A549 (cell line): Measurements from ENCODE around the gene CDR2.

Experiments
- BHLHE40 ChIP-seq: IDR thresholded peaks from 2 replicates; pipeline ENCODE4 v1.6.1; 2012; ENCODE audit warnings: low read depth, low read length, inconsistent platforms
- EP300 ChIP-seq, 2 experiments: fragments of >200 bp; sonication (Bioruptor Twin); formaldehyde crosslinking; IDR thresholded peaks; 2 replicates in 1 of 2; 3 replicates in 1 of 2; pipeline ENCODE4 v1.6.1; 2016 to 2017
- HDAC2 ChIP-seq: fragments of 200-600 bp; sonication (generic); IDR thresholded peaks from 2 replicates; pipeline ENCODE4 v1.6.1; 2016
- HOXB13 ChIP-seq: fragments of 250-450 bp; sonication (Bioruptor Pico); IDR thresholded peaks from 2 replicates; pipeline ENCODE4 v1.5.0; 2020; ENCODE audit warnings: low read depth, mild to moderate bottlenecking, moderate library complexity
- HOXB5 ChIP-seq: fragments of 250-450 bp; sonication (Bioruptor Pico); IDR thresholded peaks from 2 replicates; pipeline ENCODE4 v1.5.0; 2020; ENCODE audit warnings: mild to moderate bottlenecking, moderate library complexity
- JUNB ChIP-seq: fragments of >200 bp; sonication (Bioruptor Twin); formaldehyde crosslinking; IDR thresholded peaks from 2 replicates; pipeline ENCODE4 v1.6.1; 2016
- POLR2A ChIP-seq: IDR thresholded peaks from 2 replicates; pipeline ENCODE4 v1.6.1; 2012; ENCODE audit warnings: mild to moderate bottlenecking, low read length
- POLR2AphosphoS2 ChIP-seq: conservative IDR thresholded peaks from 2 replicates; pipeline ENCODE4 v1.6.1; 2012; ENCODE audit warnings: low read length, improper control_type of control experiment, inconsistent platforms
- RFX5 ChIP-seq: fragments of 450-650 bp; IDR thresholded peaks from 2 replicates; pipeline ENCODE4 v1.7.1; 2014; ENCODE audit warnings: antibody characterized with exemption, mild to moderate bottlenecking, moderate library complexity
- SMC3 ChIP-seq: fragments of >200 bp; sonication (Bioruptor Twin); formaldehyde crosslinking; IDR thresholded peaks from 3 replicates; pipeline ENCODE4 v1.6.1; 2018; ENCODE audit warnings: inconsistent platforms
- TF ChIP-seq, protein P1 (sequence below): fragments of >200 bp; sonication (Bioruptor Twin); formaldehyde crosslinking; IDR thresholded peaks from 3 replicates; pipeline ENCODE4 v1.5.1; 2016
- TF ChIP-seq, protein P2 (sequence below): IDR thresholded peaks from 2 replicates; pipeline ENCODE4 v1.6.1; 2012
- TF ChIP-seq, protein P3 (sequence below): IDR thresholded peaks from 2 replicates; pipeline ENCODE4 v1.6.1; 2012
- TF ChIP-seq, protein P4 (sequence below): fragments of 450-650 bp; IDR thresholded peaks from 2 replicates; pipeline ENCODE4 v1.6.1; 2014; ENCODE audit warnings: antibody characterized with exemption

DNA sequence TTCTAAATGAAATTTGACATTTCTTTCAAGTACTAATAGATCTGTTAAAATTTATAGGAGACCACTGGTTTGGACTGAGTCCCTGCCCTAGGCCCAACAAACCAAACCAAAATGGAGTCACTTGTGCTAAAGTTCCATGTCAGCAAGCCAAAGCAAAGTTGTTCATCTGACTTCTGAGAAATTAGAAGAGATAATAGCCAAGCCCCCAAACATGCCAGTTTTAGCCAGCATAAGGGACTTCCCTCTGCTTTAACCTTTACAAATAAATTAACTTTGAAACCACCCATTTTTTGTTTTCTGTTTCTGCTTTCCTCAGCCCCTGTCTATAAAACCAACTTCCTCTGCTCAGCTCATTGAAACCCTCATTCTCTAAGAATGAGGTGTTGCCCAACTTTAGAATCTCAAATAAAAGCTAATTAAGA lies 18.9 kb downstream of the CDR2 start:
- TF ChIP-seq, protein P1, sequence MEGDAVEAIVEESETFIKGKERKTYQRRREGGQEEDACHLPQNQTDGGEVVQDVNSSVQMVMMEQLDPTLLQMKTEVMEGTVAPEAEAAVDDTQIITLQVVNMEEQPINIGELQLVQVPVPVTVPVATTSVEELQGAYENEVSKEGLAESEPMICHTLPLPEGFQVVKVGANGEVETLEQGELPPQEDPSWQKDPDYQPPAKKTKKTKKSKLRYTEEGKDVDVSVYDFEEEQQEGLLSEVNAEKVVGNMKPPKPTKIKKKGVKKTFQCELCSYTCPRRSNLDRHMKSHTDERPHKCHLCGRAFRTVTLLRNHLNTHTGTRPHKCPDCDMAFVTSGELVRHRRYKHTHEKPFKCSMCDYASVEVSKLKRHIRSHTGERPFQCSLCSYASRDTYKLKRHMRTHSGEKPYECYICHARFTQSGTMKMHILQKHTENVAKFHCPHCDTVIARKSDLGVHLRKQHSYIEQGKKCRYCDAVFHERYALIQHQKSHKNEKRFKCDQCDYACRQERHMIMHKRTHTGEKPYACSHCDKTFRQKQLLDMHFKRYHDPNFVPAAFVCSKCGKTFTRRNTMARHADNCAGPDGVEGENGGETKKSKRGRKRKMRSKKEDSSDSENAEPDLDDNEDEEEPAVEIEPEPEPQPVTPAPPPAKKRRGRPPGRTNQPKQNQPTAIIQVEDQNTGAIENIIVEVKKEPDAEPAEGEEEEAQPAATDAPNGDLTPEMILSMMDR = no peak
- TF ChIP-seq, protein P2, sequence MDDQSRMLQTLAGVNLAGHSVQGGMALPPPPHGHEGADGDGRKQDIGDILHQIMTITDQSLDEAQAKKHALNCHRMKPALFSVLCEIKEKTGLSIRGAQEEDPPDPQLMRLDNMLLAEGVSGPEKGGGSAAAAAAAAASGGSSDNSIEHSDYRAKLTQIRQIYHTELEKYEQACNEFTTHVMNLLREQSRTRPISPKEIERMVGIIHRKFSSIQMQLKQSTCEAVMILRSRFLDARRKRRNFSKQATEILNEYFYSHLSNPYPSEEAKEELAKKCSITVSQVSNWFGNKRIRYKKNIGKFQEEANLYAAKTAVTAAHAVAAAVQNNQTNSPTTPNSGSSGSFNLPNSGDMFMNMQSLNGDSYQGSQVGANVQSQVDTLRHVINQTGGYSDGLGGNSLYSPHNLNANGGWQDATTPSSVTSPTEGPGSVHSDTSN = no peak
- TF ChIP-seq, protein P3, sequence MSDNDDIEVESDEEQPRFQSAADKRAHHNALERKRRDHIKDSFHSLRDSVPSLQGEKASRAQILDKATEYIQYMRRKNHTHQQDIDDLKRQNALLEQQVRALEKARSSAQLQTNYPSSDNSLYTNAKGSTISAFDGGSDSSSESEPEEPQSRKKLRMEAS = no peak
- TF ChIP-seq EP300 (IDR thresholded peaks at IDR 0.05) = no peak
- TF ChIP-seq HOXB13 = peak; percentile 60; the same call in 1 of the 2 replicates
- TF ChIP-seq BHLHE40 = no peak
- TF ChIP-seq HOXB5 (CRISPR knock-in tag) = no peak
- no peak for TF ChIP-seq HDAC2
- no peak for TF ChIP-seq SMC3
- TF ChIP-seq, protein P4, sequence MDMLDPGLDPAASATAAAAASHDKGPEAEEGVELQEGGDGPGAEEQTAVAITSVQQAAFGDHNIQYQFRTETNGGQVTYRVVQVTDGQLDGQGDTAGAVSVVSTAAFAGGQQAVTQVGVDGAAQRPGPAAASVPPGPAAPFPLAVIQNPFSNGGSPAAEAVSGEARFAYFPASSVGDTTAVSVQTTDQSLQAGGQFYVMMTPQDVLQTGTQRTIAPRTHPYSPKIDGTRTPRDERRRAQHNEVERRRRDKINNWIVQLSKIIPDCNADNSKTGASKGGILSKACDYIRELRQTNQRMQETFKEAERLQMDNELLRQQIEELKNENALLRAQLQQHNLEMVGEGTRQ = no peak
- no peak for TF ChIP-seq JUNB
- no peak for TF ChIP-seq POLR2AphosphoS2
- TF ChIP-seq RFX5 = no peak
- TF ChIP-seq POLR2A = no peak
